Activated CD4-positive, alpha-beta T cell treated with anti-CD3 and anti-CD28 coated beads, Interleukin-2, amount 50 U/mL, for 1 hour (primary cell): ENCODE measurements around the gene E2F1.

ENCODE experiments used
- DNase-seq: peaks from one replicate; pipeline ENCODE4 v3.0.0-alpha.2; 2020

The E2F1 gene

GRCh38 chr20:33687370-33687915 is 1.3 kb upstream of the E2F1 start:
- DNase-seq = no peak

- DNase-seq = no peak
Observed at GRCh38 chr20:33686984-33687366, 790 bp upstream of the E2F1 start.

- DNase-seq = no peak
Observed at GRCh38 chr20:33685328-33686099, 671 bp downstream of the E2F1 start.

- DNase-seq = no peak
Observed at GRCh38 chr20:33684533-33685327, 1.5 kb downstream of the E2F1 start.

- no peak for DNase-seq
Observed at GRCh38 chr20:33681728-33682353, 4.3 kb downstream of the E2F1 start.

GRCh38 chr20:33681288-33681687 is 4.9 kb downstream of the E2F1 start:
- no peak for DNase-seq

GRCh38 chr20:33680686-33681085 is 5.5 kb downstream of the E2F1 start:
- no peak for DNase-seq

- no peak for DNase-seq
Observed at GRCh38 chr20:33679758-33680485, 6.3 kb downstream of the E2F1 start.

- DNase-seq = no peak
Observed at GRCh38 chr20:33677991-33678702, 8.0 kb downstream of the E2F1 start.

GRCh38 chr20:33676652-33677645 is 9.2 kb downstream of the E2F1 start:
- DNase-seq = no peak

GRCh38 chr20:33676121-33676520 is 10.1 kb downstream of the E2F1 start:
- DNase-seq = no peak

- no peak for DNase-seq
Observed at GRCh38 chr20:33675136-33675959, 10.8 kb downstream of the E2F1 start.

- DNase-seq = peak; percentile 38
Observed at GRCh38 chr20:33674294-33675135, 11.7 kb downstream of the E2F1 start, which contains the start of gene NECAB3. TSS of gene NECAB3 (minus strand) at chr20:33674428. CDS start at chr20:33674352, 76 bp downstream.

GRCh38 chr20:33673410-33674293 is 12.5 kb downstream of the E2F1 start:
- no peak for DNase-seq

- no peak for DNase-seq
Observed at GRCh38 chr20:33673114-33673409, 13.1 kb downstream of the E2F1 start.

- DNase-seq = no peak
Observed at GRCh38 chr20:33672426-33673113, 13.6 kb downstream of the E2F1 start.

- DNase-seq = no peak
Observed at GRCh38 chr20:33671573-33672288, 14.5 kb downstream of the E2F1 start.
